Measurements from ENCODE around the gene NAALADL2.
"Not testable (repeated sequence)": the region's sequence is repeated elsewhere in the genome, so short reads cannot be mapped to it uniquely, and the experiment has no call there.

Gene NAALADL2

GRCh38 chr3:175591375-175591774 lies 732.2 kb downstream of the NAALADL2 start:
- no peak for DNase-seq (ENCODE audit: low spot score)

GRCh38 chr3:175593331-175593730 lies 734.2 kb downstream of the NAALADL2 start:
- DNase-seq (ENCODE audit: low spot score), result no peak

GRCh38 chr3:175598740-175599139 lies 739.6 kb downstream of the NAALADL2 start:
- no peak for DNase-seq (ENCODE audit: low spot score)

GRCh38 chr3:175601521-175601920 lies 742.4 kb downstream of the NAALADL2 start:
- DNase-seq (ENCODE audit: low spot score), result no peak

- no peak for DNase-seq (ENCODE audit: low spot score)
These were observed 746.7 kb downstream of the NAALADL2 start for GRCh38 chr3:175605851-175606250.

GRCh38 chr3:175606650-175607318 lies 747.6 kb downstream of the NAALADL2 start:
- no peak for DNase-seq (ENCODE audit: low spot score)

GRCh38 chr3:175608356-175608755 lies 749.2 kb downstream of the NAALADL2 start:
- DNase-seq (ENCODE audit: low spot score), result no peak

GRCh38 chr3:175608911-175609310 lies 749.8 kb downstream of the NAALADL2 start:
- no peak for DNase-seq (ENCODE audit: low spot score)

GRCh38 chr3:175612487-175613196 lies 753.5 kb downstream of the NAALADL2 start:
- no peak for DNase-seq (ENCODE audit: low spot score)

- DNase-seq (ENCODE audit: low spot score), result not testable (repeated sequence)
These were observed 755.0 kb downstream of the NAALADL2 start for GRCh38 chr3:175614107-175614506.

- no peak for DNase-seq (ENCODE audit: low spot score)
These were observed 758.1 kb downstream of the NAALADL2 start for GRCh38 chr3:175617247-175617646.

GRCh38 chr3:175619369-175619768 lies 760.2 kb downstream of the NAALADL2 start:
- DNase-seq (ENCODE audit: low spot score), result no peak

GRCh38 chr3:175620093-175620492 lies 761.0 kb downstream of the NAALADL2 start:
- DNase-seq (ENCODE audit: low spot score), result no peak

- no peak for DNase-seq (ENCODE audit: low spot score)
These were observed 761.4 kb downstream of the NAALADL2 start for GRCh38 chr3:175620532-175620931.

- DNase-seq (ENCODE audit: low spot score), result no peak
These were observed 781.8 kb downstream of the NAALADL2 start for GRCh38 chr3:175640958-175641357.

GRCh38 chr3:175646865-175647264 lies 787.7 kb downstream of the NAALADL2 start:
- no peak for DNase-seq (ENCODE audit: low spot score)

- no peak for DNase-seq (ENCODE audit: low spot score)
These were observed 789.8 kb downstream of the NAALADL2 start for GRCh38 chr3:175648899-175649298.

GRCh38 chr3:175651716-175652115 lies 792.6 kb downstream of the NAALADL2 start:
- no peak for DNase-seq (ENCODE audit: low spot score)

- no peak for DNase-seq (ENCODE audit: low spot score)
These were observed 796.2 kb downstream of the NAALADL2 start for GRCh38 chr3:175655351-175655750.

- no peak for DNase-seq (ENCODE audit: low spot score)
These were observed 797.3 kb downstream of the NAALADL2 start for GRCh38 chr3:175656461-175656860.

- no peak for DNase-seq (ENCODE audit: low spot score)
These were observed 800.7 kb downstream of the NAALADL2 start for GRCh38 chr3:175659670-175660350.

GRCh38 chr3:175662815-175663214 lies 803.7 kb downstream of the NAALADL2 start:
- no peak for DNase-seq (ENCODE audit: low spot score)

- no peak for DNase-seq (ENCODE audit: low spot score)
These were observed 805.8 kb downstream of the NAALADL2 start for GRCh38 chr3:175664911-175665310.
